ENCODE results near the gene CUEDC1. TPM values are rescaled to one million over a fixed set of nuclear protein-coding genes. Genes with fewer than 3 reads are reported as not detected.

CUEDC1 gene
- total and polyA plus RNA-seq, 2 of the 13 experiments (the other 11 are each of a cell fraction or from before 2014, with no cell fraction given), result 7.4 to 12.9 TPM

GRCh38 chr17:57861000-57861789, 94.0 kb downstream of the CUEDC1 start (continued):
- TF ChIP-seq ZNF709 (CRISPR knock-in tag; IDR thresholded peaks at IDR 0.05) (no peak), ZKSCAN8 (CRISPR knock-in tag; IDR thresholded peaks at IDR 0.05; ENCODE audit: borderline replicate concordance) (peak; percentile 28; the same call in 1 of the 2 replicates), ZNF616 (CRISPR knock-in tag; IDR thresholded peaks at IDR 0.05; ENCODE audit: low read depth) (no peak), ETV5 (CRISPR knock-in tag; IDR thresholded peaks at IDR 0.05; ENCODE audit: borderline replicate concordance) (peak; percentile 72; the same call in 1 of the 2 replicates), ZNF501 (CRISPR knock-in tag; IDR thresholded peaks at IDR 0.05) (0 out of 2 replicates have a peak, but pooled peaks have one; percentile 0), GTF3A (CRISPR knock-in tag; conservative IDR thresholded peaks at IDR 0.05) (no peak), FOSL2 (CRISPR knock-in tag; IDR thresholded peaks at IDR 0.05) (0 out of 2 replicates have a peak, but pooled peaks have one; percentile 46), MEF2D (CRISPR knock-in tag; IDR thresholded peaks at IDR 0.05) (peak; percentile 80), FOXO1 (CRISPR knock-in tag; IDR thresholded peaks at IDR 0.05) (peak; percentile 52; the same call in 1 of the 2 replicates), LRRFIP1 (CRISPR knock-in tag; conservative IDR thresholded peaks at IDR 0.05) (no peak), RARA (CRISPR knock-in tag; IDR thresholded peaks at IDR 0.05) (peak; percentile 79), CTCF (CRISPR knock-in tag; IDR thresholded peaks at IDR 0.05) (peak; percentile 26; the same call in 1 of the 2 replicates), ZNF703 (CRISPR knock-in tag; IDR thresholded peaks at IDR 0.05; ENCODE audit: borderline replicate concordance) (0 out of 2 replicates have a peak, but pooled peaks have one; percentile 58), KAT8 (CRISPR knock-in tag; IDR thresholded peaks at IDR 0.05) (peak; percentile 65), NFYB (CRISPR knock-in tag; IDR thresholded peaks at IDR 0.05) (no peak), CREM (IDR thresholded peaks at IDR 0.05) (peak; percentile 82; the same call in 1 of the 2 replicates), CREM (CRISPR knock-in tag; IDR thresholded peaks at IDR 0.05) (no peak), SRF (IDR thresholded peaks at IDR 0.05; ENCODE audit: low read depth, low read length) (0 out of 2 replicates have a peak, but pooled peaks have one; percentile 23), ZNF143 (CRISPR knock-in tag; IDR thresholded peaks at IDR 0.05) (peak; percentile 26; the same call in 1 of the 2 replicates), FOXK2 (IDR thresholded peaks at IDR 0.05) (no peak), ZBTB37 (CRISPR knock-in tag; IDR thresholded peaks at IDR 0.05) (peak; percentile 69; the same call in 1 of the 2 replicates), E2F2 (CRISPR knock-in tag; IDR thresholded peaks at IDR 0.05; ENCODE audit: borderline replicate concordance) (no peak), NFATC3 (CRISPR knock-in tag; IDR thresholded peaks at IDR 0.05) (no peak)

Data from HepG2 (cell line).